Heart left ventricle (tissue), 13 donors: ENCODE results near the gene DGKE.

ENCODE experiments used
- CTCF ChIP-seq, 12 donors: fragments of 200-600 bp; sonication (generic) in 4 of 12; IDR thresholded peaks; one replicate each; pipeline versions ENCODE4 v1.5.0 to v1.8.0; 2018 to 2022; ENCODE audit warnings: antibody characterized with exemption in 12 of 12, mild to moderate bottlenecking in 5 of 12
- POLR2A ChIP-seq, 2 donors: fragments of 450-650 bp; IDR thresholded peaks; one replicate each; pipeline ENCODE4 v1.6.1; 2017; ENCODE audit warnings: antibody characterized with exemption in 2 of 2, mild to moderate bottlenecking in 2 of 2, moderate library complexity in 2 of 2
- donor health status: ischemic (EF 13 %, LVEDD 7.1; RV severe dilation, severe dysfunction).
- donor health status: DM: no; HTN: yes; CAD: no.
- donor health status: DM: no; HTN: no; CAD: no.
- donor health status: ischemic (EF 25% LVEDD 6.9; RV normal size, moderate dysfunction).
- donor health status: ischemic (EF 25% LVEDD 5.7; RV mildly dilated, moderate dysfunction).
- donor health status: ischemic (EF 35%, LVEDD 5.7; RV mildly dilated, moderate dysfunction).
- donor health status: nonischemic (EF 11% LVEDD 7.7; RV severe dilation, severe dysfunction).
- donor health status: DM: yes; HTN: yes; CAD: no.
- donor health status: PGD.
- donor health status: ischemic (EF 29% LVEDD 5.4; RV normal size, mild dysfunction).
- donor health status: nonischemic (EF 23%, LVEDD 6.1; RV moderate dilation, normal function).

GRCh38 chr17:56883616-56884015 lies 49.7 kb downstream of the DGKE start:
- TF ChIP-seq CTCF (IDR thresholded peaks at IDR 0.05) = no peak
- TF ChIP-seq POLR2A (IDR thresholded peaks at IDR 0.05) = no peak
